ENCODE data around the gene GANAB.

Gene GANAB

DNA sequence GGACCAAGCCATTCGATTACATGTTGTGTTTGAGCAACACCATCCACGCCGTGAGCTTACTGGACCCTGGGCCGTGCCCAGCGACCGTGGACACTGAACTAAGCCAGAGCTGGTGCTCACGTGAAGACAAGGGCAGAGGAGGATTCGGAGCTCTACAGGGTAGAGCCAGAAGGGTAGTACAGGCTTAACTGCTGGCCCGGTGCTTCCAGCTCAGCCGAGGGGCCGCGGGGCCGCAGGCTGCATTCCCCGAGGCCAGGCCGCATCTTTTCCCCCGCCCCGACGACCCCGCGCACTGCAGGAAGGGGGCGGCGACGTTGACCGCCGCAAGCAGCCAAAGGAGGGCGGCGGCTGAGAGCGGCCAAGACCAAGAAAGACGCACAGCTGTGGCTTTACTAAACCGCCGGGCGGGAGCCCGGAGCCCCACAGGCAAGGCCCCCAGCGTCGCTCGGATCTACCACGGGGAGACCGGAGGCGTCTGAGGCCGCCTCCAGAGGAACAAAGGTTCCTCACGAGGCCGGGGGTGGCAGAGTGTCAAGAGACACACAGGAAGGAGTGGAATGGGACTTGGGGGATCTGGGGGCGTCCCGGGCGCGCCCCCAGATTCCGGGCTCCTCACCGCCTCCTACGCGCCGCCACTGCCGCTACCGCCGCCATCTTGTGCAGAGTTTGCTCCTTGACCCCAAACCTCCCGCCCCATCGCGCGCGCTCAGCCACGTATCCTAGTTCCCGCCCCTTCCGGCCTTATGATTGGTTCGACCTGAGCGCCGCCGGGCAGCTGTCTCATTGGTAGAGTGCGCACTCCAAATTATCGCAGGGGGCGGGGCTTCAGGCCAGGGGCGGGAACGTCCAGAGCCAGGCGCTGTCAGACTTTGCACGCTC, at the start of gene GANAB:
Gene GANAB (minus strand): TSS at position 668 of the 879 bp plus-strand sequence. CDS start 14 bp downstream, at position 654.
- TF ChIP-seq GATA3 (IDR thresholded peaks at IDR 0.05; ENCODE audit: low read depth, low read length): no peak
- TF ChIP-seq GATA2 (IDR thresholded peaks at IDR 0.05; ENCODE audit: low read depth, low read length): no peak

GRCh38 chr11:62694455-62695167, 48.2 kb upstream of the GANAB start:
- TF ChIP-seq GATA2 (IDR thresholded peaks at IDR 0.05; ENCODE audit: low read depth, low read length) (no peak), GATA3 (IDR thresholded peaks at IDR 0.05; ENCODE audit: low read depth, low read length) (no peak)

- TF ChIP-seq GATA2 (IDR thresholded peaks at IDR 0.05; ENCODE audit: low read depth, low read length): no peak
- TF ChIP-seq GATA3 (IDR thresholded peaks at IDR 0.05; ENCODE audit: low read depth, low read length): no peak
These were observed 43.2 kb upstream of the GANAB start, which contains the start of gene LRRN4CL for GRCh38 chr11:62689421-62690183. TSS of gene LRRN4CL (minus strand) at chr11:62689530. CDS start at chr11:62688508, 1,022 bp downstream.

DNA sequence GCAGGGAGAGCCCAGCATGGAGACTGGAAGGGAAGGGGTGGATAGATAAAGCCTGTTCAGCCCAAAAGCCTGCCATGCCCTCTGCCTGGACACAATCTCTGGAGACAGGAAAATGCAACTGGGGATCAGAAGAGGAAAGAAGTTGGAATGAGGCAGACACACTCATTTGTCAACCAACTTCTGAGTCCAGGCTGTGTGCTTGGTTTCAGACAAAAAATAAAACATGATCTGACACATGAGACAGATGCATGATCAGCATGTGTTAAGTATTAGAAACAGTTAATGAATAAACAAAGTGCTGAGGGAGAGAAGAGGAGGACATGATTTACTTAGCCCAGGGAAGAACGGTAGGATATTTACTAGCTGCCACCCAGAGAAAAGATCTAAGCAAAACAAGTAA, 42.1 kb upstream of the GANAB start:
- TF ChIP-seq GATA3 (IDR thresholded peaks at IDR 0.05; ENCODE audit: low read depth, low read length): no peak
- no peak for TF ChIP-seq GATA2 (IDR thresholded peaks at IDR 0.05; ENCODE audit: low read depth, low read length)

DNA sequence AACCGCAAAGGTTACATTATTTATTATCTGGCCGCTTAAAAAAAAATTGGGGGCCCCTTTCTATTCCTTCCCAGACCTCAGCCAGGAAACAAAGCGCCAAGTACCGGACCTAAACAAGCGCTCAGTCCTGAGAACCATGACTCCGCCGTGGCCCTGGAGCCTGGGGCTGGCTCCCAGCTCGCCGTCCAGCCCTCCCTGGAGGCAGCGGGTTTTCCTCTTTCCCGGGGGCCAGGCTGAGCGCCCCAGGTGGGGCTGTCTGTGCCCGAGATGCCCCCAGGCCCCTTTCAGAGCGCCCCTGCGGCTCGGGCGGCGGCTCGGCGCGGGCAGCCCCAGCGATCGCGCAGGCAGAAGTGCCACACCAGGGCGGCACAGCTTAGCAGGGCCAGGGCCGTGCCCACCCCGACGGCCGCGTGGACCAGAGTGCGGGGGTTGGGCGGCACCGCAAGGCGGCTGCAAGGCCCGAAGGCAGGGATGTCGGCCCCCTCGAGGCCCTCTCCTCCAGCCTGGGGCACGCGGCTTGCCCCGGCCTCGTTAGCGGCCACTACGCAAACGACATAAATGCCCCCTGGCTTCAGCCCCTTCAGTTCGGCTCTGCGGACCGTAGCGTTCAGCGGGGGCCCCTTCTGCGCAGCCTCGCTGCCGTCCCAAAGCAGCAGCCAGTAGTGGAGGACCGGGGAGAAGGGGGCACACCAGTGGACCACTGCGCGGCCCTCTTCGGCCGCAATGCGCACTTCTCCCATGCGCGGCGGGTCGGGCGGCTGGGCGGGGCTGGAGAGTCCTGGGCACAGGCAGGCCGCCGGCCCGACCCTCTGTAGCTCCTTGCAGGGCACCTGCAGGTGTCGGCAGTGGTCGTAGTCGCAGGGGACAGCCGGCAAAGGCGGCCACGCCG, 41.3 kb upstream of the GANAB start:
- TF ChIP-seq GATA2 (IDR thresholded peaks at IDR 0.05; ENCODE audit: low read depth, low read length): no peak
- no peak for TF ChIP-seq GATA3 (IDR thresholded peaks at IDR 0.05; ENCODE audit: low read depth, low read length)

DNA sequence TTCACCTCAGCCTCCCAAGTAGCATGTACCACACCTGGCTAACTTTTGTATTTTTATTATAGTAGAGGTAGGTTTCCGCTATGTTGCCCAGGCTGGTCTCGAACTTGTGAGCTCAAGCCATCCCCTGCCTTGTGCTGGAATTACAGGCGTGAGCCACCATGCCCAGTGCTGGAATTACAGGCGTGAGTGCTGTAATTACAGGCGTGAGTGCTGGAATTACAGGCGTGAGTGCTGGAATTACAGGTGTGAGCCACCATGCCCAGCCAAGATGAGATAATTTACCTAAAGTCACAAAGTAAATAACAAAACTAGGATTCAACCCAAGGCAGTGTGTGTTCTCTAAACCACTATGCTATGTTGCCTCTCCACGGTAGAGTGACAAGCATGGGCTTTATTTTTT, 36.1 kb upstream of the GANAB start:
- no peak for TF ChIP-seq GATA3 (IDR thresholded peaks at IDR 0.05; ENCODE audit: low read depth, low read length)
- TF ChIP-seq GATA2 (IDR thresholded peaks at IDR 0.05; ENCODE audit: low read depth, low read length): no peak

GRCh38 chr11:62680825-62681240, 34.4 kb upstream of the GANAB start:
- TF ChIP-seq GATA3 (IDR thresholded peaks at IDR 0.05; ENCODE audit: low read depth, low read length) (no peak), GATA2 (IDR thresholded peaks at IDR 0.05; ENCODE audit: low read depth, low read length) (no peak)

GRCh38 chr11:62678770-62679696, 32.6 kb upstream of the GANAB start, which contains the start of gene UBXN1:
TSS of gene UBXN1 (minus strand) at chr11:62679073. CDS start at chr11:62678923, 150 bp downstream.
- no peak for TF ChIP-seq GATA3 (IDR thresholded peaks at IDR 0.05; ENCODE audit: low read depth, low read length)
- TF ChIP-seq GATA2 (IDR thresholded peaks at IDR 0.05; ENCODE audit: low read depth, low read length): no peak

DNA sequence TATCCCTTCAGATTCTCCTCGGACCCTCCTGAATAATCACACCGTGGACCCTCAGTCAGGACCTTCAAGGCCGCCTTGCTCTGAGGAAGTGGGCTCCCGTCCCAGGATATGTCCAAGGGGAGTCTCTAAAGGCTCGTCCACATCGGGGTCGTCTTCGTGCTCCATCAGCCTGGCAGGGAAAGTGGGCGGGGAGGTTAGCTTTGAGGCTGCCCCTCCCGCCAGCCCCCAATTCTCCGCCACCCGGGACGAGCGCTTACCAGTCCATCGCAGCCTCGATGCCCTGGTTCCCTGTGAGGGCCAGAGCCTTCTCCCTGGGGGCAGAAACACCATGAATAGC, 32.0 kb upstream of the GANAB start:
- no peak for TF ChIP-seq GATA2 (IDR thresholded peaks at IDR 0.05; ENCODE audit: low read depth, low read length)
- TF ChIP-seq GATA3 (IDR thresholded peaks at IDR 0.05; ENCODE audit: low read depth, low read length): no peak

DNA sequence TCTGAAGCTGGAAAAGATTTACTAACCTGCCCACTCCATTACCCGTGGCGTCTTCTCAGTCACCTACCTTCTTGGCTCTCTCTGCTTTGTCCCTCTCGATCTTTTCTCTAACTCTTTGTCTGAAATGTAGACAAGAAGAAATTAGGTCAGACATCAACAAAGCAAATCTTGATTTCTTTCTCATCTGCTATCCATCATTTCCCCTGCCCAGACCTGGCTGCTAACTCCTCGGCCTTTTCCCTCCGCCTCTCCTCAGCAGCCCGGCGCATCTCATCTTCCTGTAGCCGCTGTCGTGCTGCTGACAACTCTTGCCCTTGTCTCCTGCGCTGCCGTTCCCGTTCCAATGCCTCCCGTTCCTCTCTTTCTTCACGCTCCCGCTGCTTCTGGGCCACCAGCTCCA, 31.3 kb upstream of the GANAB start:
- no peak for TF ChIP-seq GATA3 (IDR thresholded peaks at IDR 0.05; ENCODE audit: low read depth, low read length)
- TF ChIP-seq GATA2 (IDR thresholded peaks at IDR 0.05; ENCODE audit: low read depth, low read length): no peak

GRCh38 chr11:62677156-62677555, 30.7 kb upstream of the GANAB start:
- TF ChIP-seq GATA3 (IDR thresholded peaks at IDR 0.05; ENCODE audit: low read depth, low read length) (no peak), GATA2 (IDR thresholded peaks at IDR 0.05; ENCODE audit: low read depth, low read length) (no peak)

DNA sequence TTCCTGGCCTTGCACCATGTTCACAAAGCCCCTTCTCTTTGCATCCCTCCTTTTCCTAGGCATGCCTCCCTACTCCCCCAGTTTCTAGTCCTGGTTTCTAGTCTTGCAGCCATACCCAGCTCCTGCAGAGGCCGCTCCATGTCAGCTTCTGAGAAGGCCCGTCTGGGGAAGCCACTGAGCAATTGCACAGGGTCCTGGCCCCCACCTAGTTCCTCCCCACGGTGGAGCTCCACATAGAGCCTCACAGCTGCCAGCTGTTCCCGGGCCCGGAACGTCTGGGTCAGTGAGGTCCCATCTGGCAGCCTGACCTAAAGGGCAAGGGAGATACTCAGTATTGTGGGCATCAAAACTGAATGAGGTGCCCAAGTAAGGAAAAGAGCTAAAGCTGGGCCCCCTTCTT, 30.3 kb upstream of the GANAB start:
- TF ChIP-seq GATA3 (IDR thresholded peaks at IDR 0.05; ENCODE audit: low read depth, low read length) (no peak), GATA2 (IDR thresholded peaks at IDR 0.05; ENCODE audit: low read depth, low read length) (no peak)

Data from SH-SY5Y (cell line).